ENCODE data around the gene NDUFAF5.

GRCh38 chr20:13786143-13786828 lies 1.5 kb downstream of the NDUFAF5 start:
- TF ChIP-seq CTCF (IDR thresholded peaks at IDR 0.05; ENCODE audit: insufficient read depth, low read length) (no peak), POLR2AphosphoS5 (IDR thresholded peaks at IDR 0.05; ENCODE audit: low read depth) (no peak)
- TF ChIP-seq, protein P1, sequence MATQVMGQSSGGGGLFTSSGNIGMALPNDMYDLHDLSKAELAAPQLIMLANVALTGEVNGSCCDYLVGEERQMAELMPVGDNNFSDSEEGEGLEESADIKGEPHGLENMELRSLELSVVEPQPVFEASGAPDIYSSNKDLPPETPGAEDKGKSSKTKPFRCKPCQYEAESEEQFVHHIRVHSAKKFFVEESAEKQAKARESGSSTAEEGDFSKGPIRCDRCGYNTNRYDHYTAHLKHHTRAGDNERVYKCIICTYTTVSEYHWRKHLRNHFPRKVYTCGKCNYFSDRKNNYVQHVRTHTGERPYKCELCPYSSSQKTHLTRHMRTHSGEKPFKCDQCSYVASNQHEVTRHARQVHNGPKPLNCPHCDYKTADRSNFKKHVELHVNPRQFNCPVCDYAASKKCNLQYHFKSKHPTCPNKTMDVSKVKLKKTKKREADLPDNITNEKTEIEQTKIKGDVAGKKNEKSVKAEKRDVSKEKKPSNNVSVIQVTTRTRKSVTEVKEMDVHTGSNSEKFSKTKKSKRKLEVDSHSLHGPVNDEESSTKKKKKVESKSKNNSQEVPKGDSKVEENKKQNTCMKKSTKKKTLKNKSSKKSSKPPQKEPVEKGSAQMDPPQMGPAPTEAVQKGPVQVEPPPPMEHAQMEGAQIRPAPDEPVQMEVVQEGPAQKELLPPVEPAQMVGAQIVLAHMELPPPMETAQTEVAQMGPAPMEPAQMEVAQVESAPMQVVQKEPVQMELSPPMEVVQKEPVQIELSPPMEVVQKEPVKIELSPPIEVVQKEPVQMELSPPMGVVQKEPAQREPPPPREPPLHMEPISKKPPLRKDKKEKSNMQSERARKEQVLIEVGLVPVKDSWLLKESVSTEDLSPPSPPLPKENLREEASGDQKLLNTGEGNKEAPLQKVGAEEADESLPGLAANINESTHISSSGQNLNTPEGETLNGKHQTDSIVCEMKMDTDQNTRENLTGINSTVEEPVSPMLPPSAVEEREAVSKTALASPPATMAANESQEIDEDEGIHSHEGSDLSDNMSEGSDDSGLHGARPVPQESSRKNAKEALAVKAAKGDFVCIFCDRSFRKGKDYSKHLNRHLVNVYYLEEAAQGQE (IDR thresholded peaks at IDR 0.05; ENCODE audit: insufficient replicate concordance, low read depth) = no peak

Data from HL-60 (cell line).